Astrocyte (in vitro differentiated cells and primary cell): Measurements from ENCODE around the gene IFI16.

Source experiments
- EZH2 ChIP-seq: IDR thresholded peaks from 2 replicates; pipeline ENCODE4 v1.6.1; 2012; ENCODE audit warnings: mild to moderate bottlenecking, low read length, inconsistent platforms; ENCODE audit not compliant: insufficient read depth
- TF ChIP-seq, protein P1 (sequence below): IDR thresholded peaks from 2 replicates; pipeline ENCODE4 v1.5.1; 2011; ENCODE audit warnings: low read depth, mild to moderate bottlenecking, inconsistent platforms, low read length, moderate library complexity; ENCODE audit not compliant: insufficient read depth

DNA sequence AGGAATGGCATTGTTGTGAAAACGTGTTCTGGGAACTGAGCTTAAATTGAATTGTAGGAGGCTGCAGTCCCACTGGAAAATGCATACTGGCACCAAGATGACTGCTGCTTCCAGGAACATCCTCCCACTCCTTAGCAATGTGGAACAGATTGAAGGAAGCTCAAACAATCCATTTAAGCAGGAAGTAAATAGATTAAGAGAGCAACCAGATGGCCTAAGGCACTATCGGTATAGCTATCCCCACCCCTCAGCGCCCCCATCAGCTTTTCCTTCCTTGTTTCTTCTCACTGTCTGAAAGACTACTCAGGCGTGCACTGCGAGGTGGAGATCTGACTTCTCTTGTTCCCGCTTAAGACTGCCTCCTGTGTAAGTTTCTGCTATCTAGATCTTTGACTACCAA lies 4.0 kb upstream of the IFI16 start:
- TF ChIP-seq, protein P1, sequence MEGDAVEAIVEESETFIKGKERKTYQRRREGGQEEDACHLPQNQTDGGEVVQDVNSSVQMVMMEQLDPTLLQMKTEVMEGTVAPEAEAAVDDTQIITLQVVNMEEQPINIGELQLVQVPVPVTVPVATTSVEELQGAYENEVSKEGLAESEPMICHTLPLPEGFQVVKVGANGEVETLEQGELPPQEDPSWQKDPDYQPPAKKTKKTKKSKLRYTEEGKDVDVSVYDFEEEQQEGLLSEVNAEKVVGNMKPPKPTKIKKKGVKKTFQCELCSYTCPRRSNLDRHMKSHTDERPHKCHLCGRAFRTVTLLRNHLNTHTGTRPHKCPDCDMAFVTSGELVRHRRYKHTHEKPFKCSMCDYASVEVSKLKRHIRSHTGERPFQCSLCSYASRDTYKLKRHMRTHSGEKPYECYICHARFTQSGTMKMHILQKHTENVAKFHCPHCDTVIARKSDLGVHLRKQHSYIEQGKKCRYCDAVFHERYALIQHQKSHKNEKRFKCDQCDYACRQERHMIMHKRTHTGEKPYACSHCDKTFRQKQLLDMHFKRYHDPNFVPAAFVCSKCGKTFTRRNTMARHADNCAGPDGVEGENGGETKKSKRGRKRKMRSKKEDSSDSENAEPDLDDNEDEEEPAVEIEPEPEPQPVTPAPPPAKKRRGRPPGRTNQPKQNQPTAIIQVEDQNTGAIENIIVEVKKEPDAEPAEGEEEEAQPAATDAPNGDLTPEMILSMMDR, result no peak
- TF ChIP-seq EZH2, result no peak
